Measurements from ENCODE around the gene CAPG.

DNA sequence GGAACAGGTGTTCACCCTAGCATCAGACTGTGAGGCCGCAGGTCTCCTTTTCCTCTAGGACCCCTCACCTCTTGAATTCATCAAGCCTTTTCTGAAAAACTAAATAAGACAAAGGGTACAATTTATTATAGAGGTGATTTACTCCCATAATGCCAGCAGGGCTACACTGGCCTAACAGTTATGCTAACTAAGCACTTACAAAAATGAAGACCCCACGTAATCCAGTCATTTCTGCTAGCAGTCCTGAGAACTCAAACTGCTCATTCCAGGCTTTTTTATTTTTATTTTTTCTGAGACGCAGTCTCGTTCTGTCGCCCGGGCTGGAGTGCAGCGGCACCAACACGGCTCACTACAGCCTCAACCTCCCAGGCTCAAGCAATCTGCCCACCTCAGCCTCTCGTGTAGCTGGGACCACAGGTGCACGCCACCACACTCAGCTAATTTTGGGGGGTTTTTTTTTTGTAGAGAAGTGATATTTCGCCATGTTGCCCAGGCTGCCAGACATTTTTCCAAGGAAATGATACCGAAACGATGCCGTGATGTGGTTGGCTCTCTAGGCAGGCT lies 14.2 kb downstream of the CAPG start:
- TF ChIP-seq, protein P1, sequence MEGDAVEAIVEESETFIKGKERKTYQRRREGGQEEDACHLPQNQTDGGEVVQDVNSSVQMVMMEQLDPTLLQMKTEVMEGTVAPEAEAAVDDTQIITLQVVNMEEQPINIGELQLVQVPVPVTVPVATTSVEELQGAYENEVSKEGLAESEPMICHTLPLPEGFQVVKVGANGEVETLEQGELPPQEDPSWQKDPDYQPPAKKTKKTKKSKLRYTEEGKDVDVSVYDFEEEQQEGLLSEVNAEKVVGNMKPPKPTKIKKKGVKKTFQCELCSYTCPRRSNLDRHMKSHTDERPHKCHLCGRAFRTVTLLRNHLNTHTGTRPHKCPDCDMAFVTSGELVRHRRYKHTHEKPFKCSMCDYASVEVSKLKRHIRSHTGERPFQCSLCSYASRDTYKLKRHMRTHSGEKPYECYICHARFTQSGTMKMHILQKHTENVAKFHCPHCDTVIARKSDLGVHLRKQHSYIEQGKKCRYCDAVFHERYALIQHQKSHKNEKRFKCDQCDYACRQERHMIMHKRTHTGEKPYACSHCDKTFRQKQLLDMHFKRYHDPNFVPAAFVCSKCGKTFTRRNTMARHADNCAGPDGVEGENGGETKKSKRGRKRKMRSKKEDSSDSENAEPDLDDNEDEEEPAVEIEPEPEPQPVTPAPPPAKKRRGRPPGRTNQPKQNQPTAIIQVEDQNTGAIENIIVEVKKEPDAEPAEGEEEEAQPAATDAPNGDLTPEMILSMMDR (IDR thresholded peaks at IDR 0.05), result no peak
- TF ChIP-seq, protein P2, sequence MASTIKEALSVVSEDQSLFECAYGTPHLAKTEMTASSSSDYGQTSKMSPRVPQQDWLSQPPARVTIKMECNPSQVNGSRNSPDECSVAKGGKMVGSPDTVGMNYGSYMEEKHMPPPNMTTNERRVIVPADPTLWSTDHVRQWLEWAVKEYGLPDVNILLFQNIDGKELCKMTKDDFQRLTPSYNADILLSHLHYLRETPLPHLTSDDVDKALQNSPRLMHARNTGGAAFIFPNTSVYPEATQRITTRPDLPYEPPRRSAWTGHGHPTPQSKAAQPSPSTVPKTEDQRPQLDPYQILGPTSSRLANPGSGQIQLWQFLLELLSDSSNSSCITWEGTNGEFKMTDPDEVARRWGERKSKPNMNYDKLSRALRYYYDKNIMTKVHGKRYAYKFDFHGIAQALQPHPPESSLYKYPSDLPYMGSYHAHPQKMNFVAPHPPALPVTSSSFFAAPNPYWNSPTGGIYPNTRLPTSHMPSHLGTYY (CRISPR knock-in tag; IDR thresholded peaks at IDR 0.05), result no peak
- TF ChIP-seq, protein P3, sequence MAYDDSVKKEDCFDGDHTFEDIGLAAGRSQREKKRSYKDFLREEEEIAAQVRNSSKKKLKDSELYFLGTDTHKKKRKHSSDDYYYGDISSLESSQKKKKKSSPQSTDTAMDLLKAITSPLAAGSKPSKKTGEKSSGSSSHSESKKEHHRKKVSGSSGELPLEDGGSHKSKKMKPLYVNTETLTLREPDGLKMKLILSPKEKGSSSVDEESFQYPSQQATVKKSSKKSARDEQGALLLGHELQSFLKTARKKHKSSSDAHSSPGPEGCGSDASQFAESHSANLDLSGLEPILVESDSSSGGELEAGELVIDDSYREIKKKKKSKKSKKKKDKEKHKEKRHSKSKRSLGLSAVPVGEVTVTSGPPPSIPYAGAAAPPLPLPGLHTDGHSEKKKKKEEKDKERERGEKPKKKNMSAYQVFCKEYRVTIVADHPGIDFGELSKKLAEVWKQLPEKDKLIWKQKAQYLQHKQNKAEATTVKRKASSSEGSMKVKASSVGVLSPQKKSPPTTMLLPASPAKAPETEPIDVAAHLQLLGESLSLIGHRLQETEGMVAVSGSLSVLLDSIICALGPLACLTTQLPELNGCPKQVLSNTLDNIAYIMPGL (CRISPR knock-in tag; IDR thresholded peaks at IDR 0.05), result no peak
- TF ChIP-seq ZNF232 (CRISPR knock-in tag; IDR thresholded peaks at IDR 0.05) (no peak), ZNF138 (CRISPR knock-in tag; conservative IDR thresholded peaks at IDR 0.05) (no peak), SMAD4 (CRISPR knock-in tag; IDR thresholded peaks at IDR 0.05) (no peak), ELF4 (CRISPR knock-in tag; IDR thresholded peaks at IDR 0.05; ENCODE audit: low read depth) (no peak), NFYB (CRISPR knock-in tag; conservative IDR thresholded peaks at IDR 0.05; ENCODE audit: low read depth) (no peak)
- TF ChIP-seq, protein P4, sequence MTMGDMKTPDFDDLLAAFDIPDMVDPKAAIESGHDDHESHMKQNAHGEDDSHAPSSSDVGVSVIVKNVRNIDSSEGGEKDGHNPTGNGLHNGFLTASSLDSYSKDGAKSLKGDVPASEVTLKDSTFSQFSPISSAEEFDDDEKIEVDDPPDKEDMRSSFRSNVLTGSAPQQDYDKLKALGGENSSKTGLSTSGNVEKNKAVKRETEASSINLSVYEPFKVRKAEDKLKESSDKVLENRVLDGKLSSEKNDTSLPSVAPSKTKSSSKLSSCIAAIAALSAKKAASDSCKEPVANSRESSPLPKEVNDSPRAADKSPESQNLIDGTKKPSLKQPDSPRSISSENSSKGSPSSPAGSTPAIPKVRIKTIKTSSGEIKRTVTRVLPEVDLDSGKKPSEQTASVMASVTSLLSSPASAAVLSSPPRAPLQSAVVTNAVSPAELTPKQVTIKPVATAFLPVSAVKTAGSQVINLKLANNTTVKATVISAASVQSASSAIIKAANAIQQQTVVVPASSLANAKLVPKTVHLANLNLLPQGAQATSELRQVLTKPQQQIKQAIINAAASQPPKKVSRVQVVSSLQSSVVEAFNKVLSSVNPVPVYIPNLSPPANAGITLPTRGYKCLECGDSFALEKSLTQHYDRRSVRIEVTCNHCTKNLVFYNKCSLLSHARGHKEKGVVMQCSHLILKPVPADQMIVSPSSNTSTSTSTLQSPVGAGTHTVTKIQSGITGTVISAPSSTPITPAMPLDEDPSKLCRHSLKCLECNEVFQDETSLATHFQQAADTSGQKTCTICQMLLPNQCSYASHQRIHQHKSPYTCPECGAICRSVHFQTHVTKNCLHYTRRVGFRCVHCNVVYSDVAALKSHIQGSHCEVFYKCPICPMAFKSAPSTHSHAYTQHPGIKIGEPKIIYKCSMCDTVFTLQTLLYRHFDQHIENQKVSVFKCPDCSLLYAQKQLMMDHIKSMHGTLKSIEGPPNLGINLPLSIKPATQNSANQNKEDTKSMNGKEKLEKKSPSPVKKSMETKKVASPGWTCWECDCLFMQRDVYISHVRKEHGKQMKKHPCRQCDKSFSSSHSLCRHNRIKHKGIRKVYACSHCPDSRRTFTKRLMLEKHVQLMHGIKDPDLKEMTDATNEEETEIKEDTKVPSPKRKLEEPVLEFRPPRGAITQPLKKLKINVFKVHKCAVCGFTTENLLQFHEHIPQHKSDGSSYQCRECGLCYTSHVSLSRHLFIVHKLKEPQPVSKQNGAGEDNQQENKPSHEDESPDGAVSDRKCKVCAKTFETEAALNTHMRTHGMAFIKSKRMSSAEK (CRISPR knock-in tag; IDR thresholded peaks at IDR 0.05; ENCODE audit: borderline replicate concordance), result no peak
- TF ChIP-seq, protein P5, sequence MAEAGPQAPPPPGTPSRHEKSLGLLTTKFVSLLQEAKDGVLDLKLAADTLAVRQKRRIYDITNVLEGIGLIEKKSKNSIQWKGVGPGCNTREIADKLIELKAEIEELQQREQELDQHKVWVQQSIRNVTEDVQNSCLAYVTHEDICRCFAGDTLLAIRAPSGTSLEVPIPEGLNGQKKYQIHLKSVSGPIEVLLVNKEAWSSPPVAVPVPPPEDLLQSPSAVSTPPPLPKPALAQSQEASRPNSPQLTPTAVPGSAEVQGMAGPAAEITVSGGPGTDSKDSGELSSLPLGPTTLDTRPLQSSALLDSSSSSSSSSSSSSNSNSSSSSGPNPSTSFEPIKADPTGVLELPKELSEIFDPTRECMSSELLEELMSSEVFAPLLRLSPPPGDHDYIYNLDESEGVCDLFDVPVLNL (CRISPR knock-in tag; IDR thresholded peaks at IDR 0.05; ENCODE audit: borderline replicate concordance, low read depth), result no peak
- TF ChIP-seq, protein P6, sequence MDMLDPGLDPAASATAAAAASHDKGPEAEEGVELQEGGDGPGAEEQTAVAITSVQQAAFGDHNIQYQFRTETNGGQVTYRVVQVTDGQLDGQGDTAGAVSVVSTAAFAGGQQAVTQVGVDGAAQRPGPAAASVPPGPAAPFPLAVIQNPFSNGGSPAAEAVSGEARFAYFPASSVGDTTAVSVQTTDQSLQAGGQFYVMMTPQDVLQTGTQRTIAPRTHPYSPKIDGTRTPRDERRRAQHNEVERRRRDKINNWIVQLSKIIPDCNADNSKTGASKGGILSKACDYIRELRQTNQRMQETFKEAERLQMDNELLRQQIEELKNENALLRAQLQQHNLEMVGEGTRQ (CRISPR knock-in tag; IDR thresholded peaks at IDR 0.05), result no peak

Data from WTC11 (cell line).